Measurements from ENCODE around the gene B3GAT1.

B3GAT1 gene

DNA sequence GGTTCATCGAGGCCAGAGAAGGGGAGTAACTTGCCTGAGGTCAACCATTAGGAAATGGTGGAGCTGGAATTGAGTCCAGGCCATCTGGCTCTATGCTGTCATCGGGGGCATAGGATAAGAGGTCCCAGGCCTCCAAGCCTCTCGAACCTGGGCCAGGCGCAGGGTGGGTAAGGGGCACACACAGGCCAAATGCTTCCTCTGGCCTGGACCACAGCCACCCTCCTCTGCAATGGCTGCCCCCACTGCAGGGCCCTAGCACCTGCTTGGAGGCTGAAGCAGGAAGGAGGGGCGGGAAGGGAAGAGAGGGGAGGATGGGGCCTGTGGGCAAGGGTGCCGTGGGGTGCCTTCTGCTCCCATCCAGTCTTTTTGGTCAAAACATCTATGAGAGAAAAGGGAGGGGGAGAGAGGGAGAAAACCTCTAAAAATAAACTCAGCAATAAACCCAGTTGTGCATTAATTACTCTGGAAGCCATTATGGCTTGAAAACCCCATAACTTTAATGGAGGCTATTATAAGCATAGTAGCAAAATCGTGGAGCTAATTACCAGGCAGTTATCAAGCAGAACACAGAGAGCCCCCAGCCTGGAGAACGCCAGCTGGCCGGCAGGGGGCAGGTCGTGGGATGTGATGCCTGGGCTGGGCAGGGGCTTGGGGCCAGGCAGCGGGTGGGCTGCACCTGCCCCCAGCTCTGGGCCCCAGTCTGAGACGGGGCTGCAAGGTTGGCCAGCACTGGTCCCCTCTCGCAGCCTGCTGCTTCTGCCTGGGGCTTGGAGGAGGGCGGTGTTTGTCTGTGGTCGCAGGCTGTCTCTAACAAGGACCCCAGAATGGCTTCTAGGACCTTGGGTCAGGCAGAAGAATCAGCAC, 21.1 kb downstream of the B3GAT1 start:
- DNase-seq (ENCODE audit: low read depth) = no peak

DNA sequence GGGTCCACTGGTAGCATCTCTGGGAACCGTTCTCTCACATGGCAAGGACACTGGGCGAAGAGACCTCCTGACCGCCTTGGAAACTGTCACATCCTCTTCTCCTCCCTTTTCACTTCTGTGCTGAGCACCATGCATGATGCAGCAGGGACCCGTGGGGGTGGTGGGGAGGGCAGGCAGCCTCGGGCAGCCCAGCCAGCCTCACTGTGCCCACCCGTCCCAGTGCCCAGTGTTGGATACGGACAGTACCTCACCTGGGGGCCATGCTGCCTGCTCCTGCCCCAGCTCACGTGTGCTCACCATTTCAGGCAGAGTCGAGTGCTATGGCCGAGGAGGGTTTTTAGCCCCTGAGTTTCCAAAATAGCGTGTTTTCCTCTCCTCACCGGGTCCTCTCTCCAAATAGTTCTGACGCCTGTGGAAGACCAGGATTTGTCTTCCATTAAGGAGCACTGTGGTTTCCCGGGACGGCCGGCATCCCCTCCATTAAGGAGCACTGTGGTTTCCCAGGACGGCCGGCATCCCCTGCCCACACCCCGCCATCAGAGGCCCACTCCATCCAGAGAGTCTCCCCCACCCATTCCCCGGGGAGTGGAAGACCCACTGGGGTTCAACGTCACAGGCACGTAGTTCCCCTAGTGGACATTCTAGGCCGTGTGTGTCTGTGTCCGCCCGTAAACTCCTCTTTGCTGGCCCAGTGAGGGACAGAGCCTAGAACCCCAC, 22.4 kb downstream of the B3GAT1 start:
- DNase-seq (ENCODE audit: low read depth) = no peak

DNA sequence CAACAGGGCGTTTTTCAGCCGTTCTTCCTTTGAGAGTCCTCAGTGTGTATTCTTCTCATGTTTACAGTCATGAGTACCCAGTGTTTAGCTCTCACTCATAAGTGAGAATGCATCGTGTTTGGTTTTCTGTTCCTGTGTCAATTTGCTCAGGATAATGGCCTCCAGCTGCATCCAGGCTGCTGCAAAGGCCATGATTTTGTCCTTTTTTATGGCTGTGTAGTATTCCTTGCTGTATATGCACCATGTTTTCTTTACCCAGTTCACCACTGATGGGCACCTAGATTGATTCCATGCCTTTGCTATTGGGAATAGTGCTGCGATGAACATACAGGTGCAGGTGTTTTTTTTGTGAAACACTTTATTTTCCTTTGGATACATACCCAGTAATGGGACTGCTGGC, 23.5 kb downstream of the B3GAT1 start:
- DNase-seq (ENCODE audit: low read depth) = no peak

DNA sequence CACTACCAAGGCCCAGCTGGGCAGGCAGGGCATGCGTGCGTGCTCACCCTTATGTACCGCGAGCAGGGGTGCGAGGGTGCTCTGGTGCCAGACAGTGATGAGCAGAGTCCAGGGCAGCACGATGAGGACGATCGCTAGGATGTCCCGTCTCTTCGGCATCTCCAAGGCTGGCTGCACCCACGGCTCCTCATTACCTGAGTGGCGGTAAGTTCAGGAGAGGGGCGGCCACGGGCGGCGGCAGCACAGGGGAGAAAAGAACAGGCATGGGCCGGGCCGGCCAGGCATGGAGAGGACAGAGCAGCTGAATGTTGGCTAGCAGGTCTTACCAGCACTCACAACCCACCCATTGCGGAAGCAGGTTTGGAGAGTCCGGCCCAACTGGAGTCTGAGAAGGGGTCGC, 24.5 kb downstream of the B3GAT1 start:
- DNase-seq (ENCODE audit: low read depth) = no peak

DNA sequence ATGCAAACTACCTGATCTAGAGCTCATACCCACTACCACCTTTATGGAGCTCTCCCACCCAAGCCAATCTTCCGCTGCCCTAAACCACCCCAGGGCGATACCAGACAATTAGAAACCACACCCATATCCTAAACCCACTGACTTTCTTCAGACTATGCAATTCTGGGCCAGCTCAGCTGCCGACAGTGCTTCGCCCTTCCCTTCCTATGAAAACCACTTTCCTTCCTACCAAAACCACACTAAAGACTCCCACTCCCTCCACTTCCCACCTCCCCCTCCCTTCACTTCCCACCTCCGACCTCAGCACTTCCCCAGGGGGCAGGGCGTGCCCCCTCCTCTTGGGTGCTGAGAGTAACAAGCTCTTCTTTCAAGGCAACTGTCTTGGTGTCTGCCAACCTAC, 25.1 kb downstream of the B3GAT1 start:
- no peak for DNase-seq (ENCODE audit: low read depth)

DNA sequence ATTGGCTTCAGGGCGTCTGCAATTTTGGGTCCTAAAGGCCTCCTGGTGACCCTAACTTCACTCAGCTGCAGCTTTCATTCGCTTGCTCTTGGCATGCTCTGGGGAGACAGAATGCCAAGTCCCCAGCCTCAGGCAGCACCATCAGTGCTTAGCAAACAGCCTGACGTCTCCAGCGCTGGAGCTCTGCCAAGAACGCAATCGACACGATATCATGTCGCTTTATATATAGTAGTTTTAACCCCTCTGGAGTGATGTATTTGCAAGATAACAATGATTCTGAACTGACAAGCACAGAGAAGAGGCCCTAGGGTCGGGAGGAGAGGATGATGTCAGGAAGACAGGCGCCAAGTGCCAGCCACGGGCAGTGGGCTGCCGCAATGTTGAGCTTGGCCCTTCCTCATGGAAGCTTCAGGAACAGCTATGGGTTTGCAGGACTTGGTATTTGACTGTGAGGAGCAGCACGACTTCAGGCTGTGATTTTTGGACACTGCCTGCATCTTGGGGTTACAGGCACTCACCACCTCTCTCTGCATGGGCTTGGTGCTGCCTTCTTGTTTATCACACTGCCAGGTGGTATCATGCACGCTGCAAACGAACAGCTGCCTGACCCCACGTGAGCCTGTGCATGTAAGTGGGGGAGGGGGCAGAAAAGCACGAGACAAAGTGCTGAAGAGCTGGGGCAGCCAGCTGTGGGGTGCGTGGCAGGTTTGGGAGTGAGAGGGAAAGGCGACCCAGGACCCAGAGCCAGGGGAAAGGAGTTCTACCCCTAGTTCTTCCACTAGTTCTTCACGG, 26.1 kb downstream of the B3GAT1 start:
- no peak for DNase-seq (ENCODE audit: low read depth)

DNA sequence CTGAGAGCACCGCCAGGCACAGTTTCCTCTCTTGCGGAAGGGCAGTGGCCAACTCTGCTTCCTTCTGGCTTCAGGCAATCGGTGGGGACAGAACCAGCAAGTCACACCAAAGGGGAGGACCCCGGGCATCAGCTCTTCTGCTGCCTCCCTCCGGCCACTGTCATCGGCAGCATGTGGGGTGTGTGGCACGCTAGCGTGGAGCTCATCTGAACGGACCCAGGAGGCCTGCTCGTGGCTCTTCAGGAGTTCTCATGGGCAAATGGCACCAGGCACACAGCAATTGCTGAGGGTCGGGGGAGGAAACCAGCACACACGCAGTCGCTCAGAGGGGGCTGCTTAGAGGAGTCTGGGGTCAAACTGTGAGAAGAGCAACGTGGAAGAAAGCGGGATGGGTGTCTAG, 26.9 kb downstream of the B3GAT1 start:
- DNase-seq (ENCODE audit: low read depth) = no peak

DNA sequence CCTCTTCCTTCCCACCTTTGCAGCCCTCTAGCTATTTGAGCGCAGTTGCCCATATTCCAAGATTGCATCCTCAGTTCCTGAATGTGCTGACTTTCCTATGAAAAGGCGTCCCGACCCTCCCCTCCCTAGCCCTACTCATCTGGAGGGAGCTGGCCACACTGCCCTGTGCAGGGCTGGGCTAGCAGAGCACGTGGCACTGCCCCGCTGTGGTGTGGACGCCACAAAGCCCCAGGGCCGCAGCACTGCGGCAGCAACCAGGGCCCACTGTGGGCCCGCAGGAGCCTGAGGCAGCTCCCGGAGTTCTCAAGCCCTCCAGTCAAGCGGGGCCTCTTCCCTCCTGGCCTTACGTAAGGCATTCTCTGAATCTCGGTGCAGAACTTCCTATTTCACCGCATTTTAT, 27.6 kb downstream of the B3GAT1 start:
- DNase-seq (ENCODE audit: low read depth) = no peak

DNA sequence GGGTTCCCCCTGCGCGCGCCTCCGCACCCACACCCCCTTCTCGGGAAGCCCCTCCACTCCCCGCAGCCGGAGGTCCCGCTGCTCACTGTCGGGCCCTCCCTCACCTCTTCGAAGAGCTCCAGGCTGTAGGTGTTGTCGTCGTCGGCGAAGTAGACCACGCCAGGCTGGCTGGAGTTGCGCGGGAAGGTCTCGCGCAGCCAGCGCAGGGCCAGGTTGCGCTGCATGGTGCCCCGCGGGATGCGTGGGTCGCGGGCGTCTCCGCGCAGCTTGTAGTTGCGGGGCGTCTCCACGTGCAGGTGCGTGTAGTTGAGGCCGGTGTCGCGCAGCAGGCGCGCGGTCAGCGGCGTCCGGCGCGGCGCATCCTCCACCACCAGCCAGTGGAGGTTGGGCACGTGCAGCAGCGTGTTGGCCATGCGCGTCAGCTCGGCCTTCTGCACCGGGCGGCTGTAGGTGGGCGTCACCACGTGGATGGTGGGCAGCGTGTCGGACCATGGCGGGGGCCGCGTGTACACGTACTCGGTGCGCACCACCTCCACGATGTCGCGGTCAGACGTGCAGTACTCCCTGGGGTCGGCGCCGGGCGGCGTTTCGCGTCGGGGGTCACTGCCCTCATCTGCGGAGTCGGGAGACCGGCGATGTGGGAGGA, 28.3 kb downstream of the B3GAT1 start:
- DNase-seq (ENCODE audit: low read depth) = no peak

DNA sequence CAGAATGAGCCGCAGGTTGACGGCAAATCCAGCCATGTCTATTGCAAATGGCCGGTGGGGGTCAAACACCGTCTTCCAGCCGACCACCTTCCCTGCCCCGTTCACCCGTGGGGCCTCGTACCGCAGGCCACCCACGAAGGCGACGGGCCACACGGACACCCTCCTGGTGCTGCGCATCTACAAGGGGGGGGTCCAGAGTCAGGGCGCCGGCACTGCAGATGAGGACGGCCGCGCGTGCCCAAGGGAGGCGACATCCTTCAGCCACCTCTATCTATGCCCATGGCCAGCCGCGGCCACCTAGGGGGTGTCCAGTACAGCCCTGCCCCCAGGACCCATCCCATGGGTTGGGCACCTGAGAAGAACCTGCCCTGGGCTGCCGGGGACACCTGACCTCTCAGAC, 29.2 kb downstream of the B3GAT1 start:
- no peak for DNase-seq (ENCODE audit: low read depth)

DNA sequence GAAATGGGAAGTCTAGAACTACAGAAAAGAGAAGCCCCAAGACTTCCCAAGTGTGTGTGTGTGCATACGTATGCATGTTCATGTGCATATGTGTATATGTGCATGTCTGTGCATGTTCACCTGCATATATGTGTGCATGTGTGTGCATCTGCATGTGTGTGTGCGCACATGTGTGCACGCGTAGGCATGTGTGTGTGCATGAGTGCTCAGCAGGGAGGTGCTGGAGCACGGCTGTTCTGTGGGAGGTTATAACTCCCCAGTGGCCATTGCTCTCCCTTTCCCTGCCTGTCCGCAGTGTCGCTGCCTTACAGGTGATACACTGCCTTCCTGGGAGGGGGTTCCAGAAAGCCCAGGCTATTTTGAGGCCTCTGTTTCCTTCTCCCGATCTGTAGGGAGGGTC, 29.8 kb downstream of the B3GAT1 start:
- DNase-seq (ENCODE audit: low read depth) = no peak

DNA sequence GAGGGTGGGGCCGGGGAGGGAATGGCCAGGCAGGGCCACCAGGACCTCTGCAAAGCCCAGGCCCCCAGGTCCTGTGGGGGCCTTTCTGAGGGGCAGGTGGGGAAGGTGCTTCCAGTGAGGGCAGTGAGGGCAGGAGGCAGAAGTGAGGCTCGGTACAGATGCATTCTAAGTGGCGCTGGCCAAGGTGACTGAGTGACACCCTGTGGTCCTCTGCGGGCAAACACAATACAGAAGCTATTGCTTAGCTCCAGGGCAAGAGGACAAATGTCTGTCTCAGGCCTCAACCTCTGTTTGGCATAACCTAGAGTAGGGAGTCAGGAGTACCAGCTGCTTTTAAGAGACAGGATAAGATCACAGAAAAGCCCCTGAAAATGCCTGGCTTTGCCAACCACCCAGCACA, 31.3 kb downstream of the B3GAT1 start:
- no peak for DNase-seq (ENCODE audit: low read depth)

DNA sequence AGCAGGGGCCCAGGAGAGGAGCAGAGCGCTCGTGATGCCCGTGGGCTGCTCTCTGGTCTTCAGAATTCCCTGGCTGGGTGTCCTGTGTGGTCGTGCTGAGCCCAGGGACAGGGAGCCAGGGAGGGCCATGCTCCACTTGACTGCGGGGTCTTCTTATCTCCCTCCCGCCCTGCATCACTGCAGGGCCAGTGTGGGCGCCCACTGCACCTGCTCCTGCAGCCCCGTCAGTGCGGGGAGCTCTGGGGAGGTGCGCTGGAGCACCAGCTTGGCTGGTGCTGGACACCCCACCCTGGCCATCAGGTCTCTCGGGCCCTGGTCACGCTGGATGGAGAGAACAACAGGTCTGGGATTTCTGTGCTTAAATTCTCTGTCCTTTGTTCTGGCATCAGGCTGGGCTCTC, 31.8 kb downstream of the B3GAT1 start:
- no peak for DNase-seq (ENCODE audit: low read depth)

DNA sequence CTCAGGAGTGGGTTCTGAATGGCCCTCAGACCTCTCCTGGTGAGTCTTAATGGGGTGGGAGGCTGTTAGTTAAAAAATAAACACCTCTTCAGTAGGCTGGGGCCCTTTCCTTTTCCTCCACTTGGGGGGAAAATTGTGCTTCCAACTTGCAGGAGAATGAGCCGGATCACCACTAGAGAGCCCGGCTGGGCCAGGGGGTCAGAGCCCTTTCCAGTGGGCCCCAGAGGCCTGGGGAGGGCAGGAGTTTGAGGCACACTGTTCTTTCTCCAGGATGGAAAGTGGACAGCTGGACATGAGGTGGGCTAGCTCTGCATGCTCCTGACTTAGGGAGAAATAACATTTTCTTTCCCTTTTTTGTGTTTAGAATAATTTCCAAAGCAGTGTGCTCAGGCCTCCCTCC, 32.8 kb downstream of the B3GAT1 start:
- no peak for DNase-seq (ENCODE audit: low read depth)

DNA sequence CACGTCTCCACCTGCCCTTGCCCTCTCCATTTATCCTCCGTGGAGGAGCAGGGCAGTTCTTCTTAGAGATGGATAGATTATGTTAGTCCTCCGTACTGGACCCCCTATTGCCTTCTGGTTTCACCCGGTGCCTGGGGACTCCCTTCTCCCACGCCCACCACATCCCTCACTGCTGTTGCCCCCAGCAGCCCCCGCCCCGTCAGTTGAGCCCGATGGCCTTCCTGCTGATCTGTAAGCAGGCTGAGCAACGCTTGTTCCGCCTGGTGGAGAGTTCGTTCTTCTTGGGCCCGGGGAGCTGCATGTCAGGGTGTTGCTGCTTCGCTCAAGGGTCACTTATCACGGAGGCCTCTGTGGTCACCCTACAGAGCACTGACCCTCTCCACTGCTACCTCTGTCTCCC, 34.2 kb downstream of the B3GAT1 start:
- DNase-seq (ENCODE audit: low read depth) = no peak

DNA sequence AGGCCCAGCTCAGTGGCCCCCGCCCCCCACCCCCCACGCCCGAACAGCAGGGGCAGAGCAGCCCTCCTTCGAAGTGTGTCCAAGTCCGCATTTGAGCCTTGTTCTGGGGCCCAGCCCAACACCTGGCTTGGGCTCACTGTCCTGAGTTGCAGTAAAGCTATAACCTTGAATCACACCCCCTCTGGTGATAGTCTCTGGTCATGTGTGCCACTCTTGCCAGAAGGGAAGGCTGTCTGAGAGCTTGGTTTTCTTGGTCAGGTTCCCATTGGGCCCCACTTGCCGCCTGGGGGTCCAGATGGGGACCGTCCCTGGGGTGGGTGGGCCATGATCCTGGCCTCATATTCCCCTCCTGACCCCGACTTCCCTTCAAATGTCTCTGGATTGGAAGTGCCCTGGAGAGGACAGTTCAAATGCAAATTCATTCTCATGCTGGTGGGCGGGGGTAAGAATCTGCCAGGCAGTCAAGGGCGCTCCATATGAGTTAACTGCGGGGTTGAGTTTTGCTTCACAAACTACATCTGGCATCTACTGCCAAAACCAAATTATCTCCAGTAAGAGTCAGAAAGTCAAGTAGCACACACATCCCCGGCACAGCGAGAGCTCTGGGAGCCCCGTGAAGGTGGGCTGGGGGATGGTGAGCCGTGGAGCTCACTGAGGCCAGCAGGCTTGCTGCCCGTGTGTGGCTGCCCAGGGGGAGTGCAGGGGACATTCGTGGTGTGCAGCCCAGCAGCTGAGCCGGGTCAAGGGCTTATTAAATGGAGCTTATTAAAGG, 35.7 kb downstream of the B3GAT1 start:
- DNase-seq (ENCODE audit: low read depth) = no peak

DNA sequence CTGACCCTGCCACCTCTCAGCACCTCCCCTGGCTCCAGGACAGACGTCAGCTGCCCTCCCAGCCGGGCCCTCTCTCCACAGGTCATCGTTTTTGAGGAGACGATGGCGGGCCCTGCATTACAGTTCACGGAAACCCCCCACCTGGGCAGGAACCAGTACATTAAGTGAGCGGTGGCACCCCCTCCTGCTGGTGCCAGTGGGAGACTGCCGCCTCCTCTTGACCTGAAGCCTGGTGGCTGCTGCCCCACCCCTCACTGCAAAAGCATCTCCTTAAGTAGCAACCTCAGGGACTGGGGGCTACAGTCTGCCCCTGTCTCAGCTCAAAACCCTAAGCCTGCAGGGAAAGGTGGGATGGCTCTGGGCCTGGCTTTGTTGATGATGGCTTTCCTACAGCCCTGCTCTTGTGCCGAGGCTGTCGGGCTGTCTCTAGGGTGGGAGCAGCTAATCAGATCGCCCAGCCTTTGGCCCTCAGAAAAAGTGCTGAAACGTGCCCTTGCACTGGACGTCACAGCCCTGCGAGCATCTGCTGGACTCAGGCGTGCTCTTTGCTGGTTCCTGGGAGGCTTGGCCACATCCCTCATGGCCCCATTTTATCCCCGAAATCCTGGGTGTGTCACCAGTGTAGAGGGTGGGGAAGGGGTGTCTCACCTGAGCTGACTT, 37.0 kb downstream of the B3GAT1 start:
- no peak for DNase-seq (ENCODE audit: low read depth)

DNA sequence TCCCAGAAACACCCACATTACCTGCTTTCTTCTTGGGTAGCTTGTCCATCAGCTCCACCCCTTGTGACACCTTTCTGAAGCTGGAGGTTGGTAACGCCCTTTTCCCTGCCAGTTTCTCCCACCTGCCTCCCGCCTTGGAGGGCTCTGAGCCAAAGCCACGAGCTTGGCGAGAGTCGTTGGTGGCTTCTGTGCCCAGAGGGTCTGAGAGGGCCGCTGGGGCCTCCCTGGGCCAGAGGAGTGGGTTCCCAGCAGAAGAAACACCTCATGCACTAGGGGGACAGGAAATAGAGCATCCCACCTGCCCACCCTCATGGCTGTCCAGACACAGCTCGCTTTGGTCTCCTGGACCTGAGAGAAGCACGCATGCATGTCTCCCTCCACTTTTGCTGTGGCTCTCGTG, 37.9 kb downstream of the B3GAT1 start:
- no peak for DNase-seq (ENCODE audit: low read depth)

DNA sequence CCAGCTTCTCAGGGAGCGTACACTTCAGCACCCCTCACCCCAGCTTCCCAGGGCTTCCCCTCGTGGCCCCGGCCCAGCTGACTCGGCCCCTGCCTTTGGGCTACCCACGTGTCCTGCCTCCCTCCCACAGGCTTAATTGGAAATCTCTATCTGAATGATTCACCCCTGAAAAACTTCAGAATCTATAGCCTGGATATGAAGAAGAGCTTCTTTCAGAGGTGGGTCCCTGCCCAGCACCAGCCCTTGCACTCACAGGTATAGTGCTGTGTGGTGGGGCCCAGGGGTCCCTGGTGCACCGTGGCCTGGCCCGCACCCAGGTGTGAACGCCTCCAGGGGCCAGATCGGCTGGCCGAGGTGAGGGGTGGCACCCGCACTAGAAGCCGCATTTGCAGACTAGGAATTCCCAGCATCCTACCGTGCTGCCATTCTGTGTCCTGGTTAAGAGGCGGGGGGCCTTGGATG, 38.4 kb downstream of the B3GAT1 start:
- DNase-seq (ENCODE audit: low read depth) = no peak

DNA sequence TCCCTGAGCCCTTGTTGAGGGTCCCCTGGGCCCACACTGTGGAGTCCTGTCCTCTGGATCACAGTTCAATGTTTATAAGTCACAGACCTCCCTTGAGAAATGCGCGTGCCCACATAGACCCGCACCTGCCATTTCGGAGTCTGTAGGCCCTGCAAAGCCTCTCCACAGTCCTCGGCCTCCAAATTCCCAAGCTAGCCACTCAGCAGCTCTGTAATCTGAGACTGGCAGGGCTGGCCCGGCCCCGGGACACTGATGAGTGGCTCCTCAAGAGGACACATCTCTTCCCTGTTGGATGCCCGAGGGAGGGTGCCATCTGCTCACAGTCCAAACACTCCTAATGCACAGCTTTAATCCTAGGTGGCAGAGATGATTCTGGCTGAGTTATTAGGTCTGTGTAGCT, 39.1 kb downstream of the B3GAT1 start:
- no peak for DNase-seq (ENCODE audit: low read depth)

DNA sequence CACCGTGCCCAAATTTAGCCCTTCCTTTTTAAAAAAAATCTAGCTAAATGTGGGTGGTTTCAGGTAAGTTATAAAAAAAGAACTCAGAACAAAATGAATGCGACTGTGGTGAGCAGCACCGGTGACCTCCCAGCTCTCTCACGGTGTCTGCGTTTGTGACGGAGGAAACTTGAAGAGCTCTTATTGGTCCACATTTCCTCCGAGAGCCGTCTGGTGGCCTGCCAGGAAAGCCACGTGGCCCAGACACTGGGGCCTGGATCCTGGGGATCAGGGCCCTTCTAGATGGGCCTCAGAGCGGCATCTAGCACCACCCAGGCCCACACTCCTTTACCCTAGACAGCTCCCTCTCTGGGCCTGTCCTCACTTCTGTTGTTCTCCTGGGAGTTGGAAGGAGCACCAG, 39.5 kb downstream of the B3GAT1 start:
- no peak for DNase-seq (ENCODE audit: low read depth)

Data from EH (cell line).